Measurements from ENCODE around the gene NLGN2.
A peak's percentile ranks its signal among the peaks of the same experiment; 100 is the strongest.

The NLGN2 gene

DNA sequence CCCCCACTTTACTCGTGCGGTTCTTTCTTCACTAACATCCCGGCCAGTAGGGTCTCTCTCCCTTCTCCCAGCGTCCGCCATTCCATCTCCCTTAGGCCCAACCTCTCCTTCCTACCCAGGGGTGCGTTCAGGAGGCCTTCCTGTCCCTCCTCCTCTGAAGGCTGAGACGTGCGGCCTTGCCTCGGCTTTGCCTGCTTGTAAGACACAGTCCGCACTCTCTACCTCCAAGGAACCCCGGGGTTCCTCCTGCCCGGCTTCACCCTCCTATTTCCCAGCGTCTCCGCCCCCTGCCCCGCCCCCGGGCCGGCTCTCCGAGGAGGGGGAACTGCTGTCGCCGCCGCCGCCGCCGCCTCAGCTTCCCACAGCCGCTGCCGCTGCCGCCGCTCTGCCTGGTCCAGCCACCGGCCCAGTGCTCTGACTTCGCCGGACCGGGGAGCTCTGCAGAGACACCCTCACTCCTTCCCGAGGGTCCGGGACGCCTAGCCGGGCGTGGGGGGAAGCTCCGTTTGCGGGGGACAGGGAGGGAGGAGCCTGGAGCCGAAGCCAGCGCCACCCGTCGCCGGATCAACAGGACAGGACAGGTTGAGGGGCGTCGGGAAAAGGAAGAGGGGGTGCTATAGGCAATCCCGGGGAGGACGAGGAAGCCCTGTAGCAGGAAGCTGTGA is 30.4 kb downstream of the NLGN2 start:
- TF ChIP-seq, protein P1, sequence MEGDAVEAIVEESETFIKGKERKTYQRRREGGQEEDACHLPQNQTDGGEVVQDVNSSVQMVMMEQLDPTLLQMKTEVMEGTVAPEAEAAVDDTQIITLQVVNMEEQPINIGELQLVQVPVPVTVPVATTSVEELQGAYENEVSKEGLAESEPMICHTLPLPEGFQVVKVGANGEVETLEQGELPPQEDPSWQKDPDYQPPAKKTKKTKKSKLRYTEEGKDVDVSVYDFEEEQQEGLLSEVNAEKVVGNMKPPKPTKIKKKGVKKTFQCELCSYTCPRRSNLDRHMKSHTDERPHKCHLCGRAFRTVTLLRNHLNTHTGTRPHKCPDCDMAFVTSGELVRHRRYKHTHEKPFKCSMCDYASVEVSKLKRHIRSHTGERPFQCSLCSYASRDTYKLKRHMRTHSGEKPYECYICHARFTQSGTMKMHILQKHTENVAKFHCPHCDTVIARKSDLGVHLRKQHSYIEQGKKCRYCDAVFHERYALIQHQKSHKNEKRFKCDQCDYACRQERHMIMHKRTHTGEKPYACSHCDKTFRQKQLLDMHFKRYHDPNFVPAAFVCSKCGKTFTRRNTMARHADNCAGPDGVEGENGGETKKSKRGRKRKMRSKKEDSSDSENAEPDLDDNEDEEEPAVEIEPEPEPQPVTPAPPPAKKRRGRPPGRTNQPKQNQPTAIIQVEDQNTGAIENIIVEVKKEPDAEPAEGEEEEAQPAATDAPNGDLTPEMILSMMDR (IDR thresholded peaks at IDR 0.05; ENCODE audit: control insufficient read depth, extremely low read depth, insufficient read depth): no peak
- no peak overlapping the region for H3K4me3 ChIP-seq (ENCODE audit: low read depth, low read length)
- DNase-seq (ENCODE audit: low read depth): no peak

DNA sequence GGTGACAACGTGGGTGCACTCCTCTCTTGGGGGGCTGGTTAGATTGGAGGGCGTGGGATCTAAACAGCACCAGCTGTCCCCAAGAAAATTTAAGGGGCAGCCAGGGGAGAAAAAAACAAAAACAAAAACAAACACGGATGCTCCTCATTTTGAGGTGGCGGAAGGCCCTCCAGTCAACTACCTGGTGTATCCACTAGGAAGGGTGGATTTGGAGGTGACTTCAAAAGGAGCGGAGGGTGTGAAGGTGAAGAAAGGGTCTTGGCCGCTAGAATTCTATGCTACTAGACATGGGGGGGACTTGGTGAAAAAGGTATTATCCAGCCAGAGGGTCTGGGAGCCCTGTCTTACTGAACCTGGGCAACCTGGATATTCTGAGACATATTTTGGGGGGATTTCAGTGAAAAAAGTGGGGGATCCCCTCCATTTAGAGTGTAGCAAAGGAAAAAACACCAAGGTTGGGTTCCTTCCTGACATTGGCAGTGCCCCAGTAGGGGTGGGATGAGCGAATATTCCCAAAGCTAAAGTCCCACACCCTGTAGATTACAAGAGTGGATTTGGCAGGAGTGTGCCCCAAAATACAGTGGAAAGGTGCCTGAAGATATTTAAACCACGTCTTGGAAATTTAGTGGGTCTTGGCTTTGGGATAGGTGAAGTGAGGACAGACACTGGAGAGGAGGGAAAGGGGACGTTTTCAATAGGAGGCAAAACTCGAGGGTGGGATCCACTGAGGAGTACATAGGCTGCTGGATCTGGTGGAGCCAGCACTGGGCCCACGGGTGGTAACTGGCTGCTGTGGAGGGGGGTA is 31.2 kb downstream of the NLGN2 start:
- TF ChIP-seq, protein P1 (IDR thresholded peaks at IDR 0.05; ENCODE audit: control insufficient read depth, extremely low read depth, insufficient read depth): no peak
- DNase-seq (ENCODE audit: low read depth): no peak

DNA sequence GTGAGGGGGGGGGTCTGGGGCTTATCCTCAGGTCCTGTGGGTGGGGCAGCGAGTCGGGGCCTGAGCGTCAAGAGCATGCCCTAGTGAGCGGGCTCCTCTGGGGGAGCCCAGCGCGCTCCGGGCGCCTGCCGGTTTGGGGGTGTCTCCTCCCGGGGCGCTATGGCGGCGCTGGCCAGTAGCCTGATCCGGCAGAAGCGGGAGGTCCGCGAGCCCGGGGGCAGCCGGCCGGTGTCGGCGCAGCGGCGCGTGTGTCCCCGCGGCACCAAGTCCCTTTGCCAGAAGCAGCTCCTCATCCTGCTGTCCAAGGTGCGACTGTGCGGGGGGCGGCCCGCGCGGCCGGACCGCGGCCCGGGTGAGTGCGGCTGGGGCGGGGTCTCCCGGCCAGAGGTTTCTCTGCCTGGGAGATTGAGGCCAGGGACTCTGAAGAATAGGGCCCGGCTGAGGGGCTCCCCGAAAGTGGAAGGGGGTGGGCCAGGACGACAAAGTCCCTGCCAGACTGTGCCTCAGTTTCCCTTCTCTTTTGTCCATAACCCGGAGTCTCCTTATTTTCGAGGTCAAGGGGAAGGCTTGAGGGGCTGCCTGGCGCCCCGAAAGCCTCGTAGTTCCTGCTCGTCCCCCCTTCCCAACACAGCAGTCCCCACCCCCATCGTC is 31.9 kb downstream of the NLGN2 start, which contains the start of gene FGF11:
FGF11 (plus strand) TSS at position 51 of the 651 bp plus-strand sequence; CDS start at position 160, 109 bp downstream.
- TF ChIP-seq, protein P1 (IDR thresholded peaks at IDR 0.05; ENCODE audit: control insufficient read depth, extremely low read depth, insufficient read depth): no peak
- H3K4me3 ChIP-seq (ENCODE audit: low read depth, low read length): peak within 1 kb of the TSS; percentile 13; the same call in 1 of the 2 replicates
- DNase-seq (ENCODE audit: low read depth): no peak

More for the DNA sequence above, 31.2 kb downstream of the NLGN2 start:
- H3K4me3 ChIP-seq (ENCODE audit: low read depth, low read length): no peak overlapping the region

DNA sequence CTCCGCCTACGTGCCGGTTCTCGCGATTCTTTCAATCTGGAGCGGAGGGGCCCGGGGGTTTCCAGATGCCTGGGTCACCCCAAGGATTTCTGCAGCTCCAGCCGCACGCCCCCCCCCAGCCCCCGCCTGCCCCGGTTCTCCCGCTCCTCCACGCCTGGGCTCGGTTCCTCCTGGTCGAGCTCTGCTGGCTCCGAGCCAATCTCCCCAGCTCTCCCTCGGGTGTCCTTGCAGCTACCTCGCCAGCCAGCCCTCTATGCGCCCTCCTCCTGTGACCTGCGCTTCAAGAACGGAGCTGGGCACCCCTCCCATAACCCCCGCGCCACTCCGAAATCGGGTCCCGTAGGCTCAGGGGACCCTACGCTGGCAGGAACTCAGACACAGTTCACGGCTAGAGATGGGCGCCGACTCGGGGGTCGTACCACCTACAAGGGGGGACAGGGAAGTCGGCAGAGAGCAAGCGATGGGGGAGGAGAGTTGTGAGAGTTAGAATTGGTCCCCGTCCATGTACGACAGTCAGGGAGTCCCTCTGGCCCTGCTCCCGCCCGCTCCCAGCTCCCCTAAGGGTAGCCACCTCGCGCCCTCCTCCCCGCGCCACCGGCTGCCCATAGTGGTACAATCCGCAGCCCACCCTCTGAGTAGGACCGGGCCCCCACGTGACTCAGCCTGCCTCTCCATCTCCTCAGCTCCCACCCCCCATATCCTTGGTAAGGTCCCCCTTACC is 32.6 kb downstream of the NLGN2 start:
- no peak overlapping the region for H3K4me3 ChIP-seq (ENCODE audit: low read depth, low read length)
- no peak for DNase-seq (ENCODE audit: low read depth)
- TF ChIP-seq, protein P1 (IDR thresholded peaks at IDR 0.05; ENCODE audit: control insufficient read depth, extremely low read depth, insufficient read depth): no peak

DNA sequence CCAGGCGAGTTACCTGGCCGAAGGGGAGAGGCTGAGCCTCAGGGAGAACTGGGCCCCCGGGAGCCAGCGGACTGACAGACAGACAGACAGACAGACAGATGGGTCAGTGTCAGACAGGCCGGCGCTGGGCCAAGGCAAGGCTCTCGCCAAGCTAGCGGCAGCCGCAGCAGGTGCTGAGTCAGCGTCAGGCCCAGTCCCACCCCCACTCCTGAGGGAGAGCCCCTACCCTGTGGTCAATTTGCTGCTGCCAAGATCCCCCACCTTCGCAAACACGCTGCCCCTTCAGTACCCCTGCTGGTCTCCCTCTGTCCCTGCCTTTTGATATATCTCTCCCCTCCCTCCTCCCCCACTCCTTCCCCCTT is 33.2 kb downstream of the NLGN2 start:
- H3K4me3 ChIP-seq (ENCODE audit: low read depth, low read length): no peak overlapping the region
- DNase-seq (ENCODE audit: low read depth): no peak
- TF ChIP-seq, protein P1 (IDR thresholded peaks at IDR 0.05; ENCODE audit: control insufficient read depth, extremely low read depth, insufficient read depth): no peak

DNA sequence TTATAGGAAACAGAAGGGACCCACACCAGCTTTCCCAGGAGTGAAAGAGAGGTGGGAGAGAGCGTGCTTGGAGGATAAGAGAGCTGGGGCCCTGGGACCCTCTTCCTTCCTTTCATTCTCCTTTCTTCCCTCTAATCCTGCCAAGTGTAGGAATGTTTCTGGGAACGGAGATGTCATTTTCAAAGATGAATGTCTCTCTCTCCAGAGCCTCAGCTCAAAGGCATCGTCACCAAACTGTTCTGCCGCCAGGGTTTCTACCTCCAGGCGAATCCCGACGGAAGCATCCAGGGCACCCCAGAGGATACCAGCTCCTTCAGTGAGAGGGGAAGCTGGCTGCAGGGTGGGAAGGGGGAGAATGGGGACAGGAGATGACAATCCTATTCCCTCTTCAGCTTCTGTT is 33.6 kb downstream of the NLGN2 start:
- TF ChIP-seq, protein P1 (IDR thresholded peaks at IDR 0.05; ENCODE audit: control insufficient read depth, extremely low read depth, insufficient read depth): no peak
- no peak overlapping the region for H3K4me3 ChIP-seq (ENCODE audit: low read depth, low read length)
- DNase-seq (ENCODE audit: low read depth): no peak
